GM10266 (cell line): ENCODE measurements around the gene NPAT.
A peak's percentile ranks its signal among the peaks of the same experiment; 100 is the strongest.

Source experiments
- DNase-seq: peaks from one replicate; pipeline ENCODE4 v3.0.0; 2012; ENCODE audit errors: extremely low spot score
- CTCF ChIP-seq: IDR thresholded peaks from 2 replicates; pipeline ENCODE4 v1.5.1; 2012; ENCODE audit warnings: mild to moderate bottlenecking, low read depth; ENCODE audit not compliant: control insufficient read depth, insufficient read depth; ENCODE audit errors: missing control alignments

The NPAT gene

DNA sequence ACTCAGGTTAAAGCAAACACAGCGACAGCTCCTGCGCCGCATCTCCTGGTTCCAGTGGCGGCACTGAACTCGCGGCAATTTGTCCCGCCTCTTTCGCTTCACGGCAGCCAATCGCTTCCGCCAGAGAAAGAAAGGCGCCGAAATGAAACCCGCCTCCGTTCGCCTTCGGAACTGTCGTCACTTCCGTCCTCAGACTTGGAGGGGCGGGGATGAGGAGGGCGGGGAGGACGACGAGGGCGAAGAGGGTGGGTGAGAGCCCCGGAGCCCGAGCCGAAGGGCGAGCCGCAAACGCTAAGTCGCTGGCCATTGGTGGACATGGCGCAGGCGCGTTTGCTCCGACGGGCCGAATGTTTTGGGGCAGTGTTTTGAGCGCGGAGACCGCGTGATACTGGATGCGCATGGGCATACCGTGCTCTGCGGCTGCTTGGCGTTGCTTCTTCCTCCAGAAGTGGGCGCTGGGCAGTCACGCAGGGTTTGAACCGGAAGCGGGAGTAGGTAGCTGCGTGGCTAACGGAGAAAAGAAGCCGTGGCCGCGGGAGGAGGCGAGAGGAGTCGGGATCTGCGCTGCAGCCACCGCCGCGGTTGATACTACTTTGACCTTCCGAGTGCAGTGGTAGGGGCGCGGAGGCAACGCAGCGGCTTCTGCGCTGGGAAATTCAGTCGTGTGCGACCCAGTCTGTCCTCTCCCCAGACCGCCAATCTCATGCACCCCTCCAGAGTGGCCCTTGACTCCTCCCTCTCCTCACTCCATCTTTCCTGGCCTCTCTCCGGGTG is at the start of gene NPAT, which contains the start of gene ATM:
TSS of gene NPAT (minus strand) at position 65 of the 774 bp plus-strand sequence. CDS start 102 bp downstream, outside the sequence.
TSS of gene ATM (plus strand) at position 494 of the 774 bp plus-strand sequence. CDS start 4,558 bp downstream, outside the sequence.
- peak; percentile 86 for DNase-seq
- TF ChIP-seq CTCF: peak; percentile 92

- DNase-seq: no peak
- TF ChIP-seq CTCF: no peak
These were observed 47.1 kb upstream of the NPAT start for GRCh38 chr11:108269583-108269982.

DNA sequence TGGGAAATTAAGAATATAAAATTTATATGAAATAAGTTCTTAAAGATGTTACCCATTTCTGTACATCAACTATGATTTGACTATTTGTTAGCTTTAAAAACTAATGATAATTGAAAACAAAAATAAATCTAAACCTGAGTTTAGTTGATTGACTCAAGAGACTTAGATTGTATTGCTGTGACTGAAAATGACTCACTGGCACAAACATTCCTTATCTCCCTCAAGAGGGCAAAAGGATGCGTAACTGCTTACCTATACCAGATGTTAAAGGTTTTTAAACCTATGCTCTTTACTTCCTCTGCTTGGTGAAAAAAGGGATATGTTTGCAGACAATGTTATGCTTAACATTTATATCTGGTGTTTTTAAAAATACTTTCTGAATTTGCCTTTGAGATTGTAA is 30.7 kb upstream of the NPAT start:
- no peak for DNase-seq

GRCh38 chr11:108246885-108247284 is 24.4 kb upstream of the NPAT start:
- no peak for TF ChIP-seq CTCF
- no peak for DNase-seq

More for the DNA sequence above, 30.7 kb upstream of the NPAT start:
- TF ChIP-seq CTCF: no peak

DNA sequence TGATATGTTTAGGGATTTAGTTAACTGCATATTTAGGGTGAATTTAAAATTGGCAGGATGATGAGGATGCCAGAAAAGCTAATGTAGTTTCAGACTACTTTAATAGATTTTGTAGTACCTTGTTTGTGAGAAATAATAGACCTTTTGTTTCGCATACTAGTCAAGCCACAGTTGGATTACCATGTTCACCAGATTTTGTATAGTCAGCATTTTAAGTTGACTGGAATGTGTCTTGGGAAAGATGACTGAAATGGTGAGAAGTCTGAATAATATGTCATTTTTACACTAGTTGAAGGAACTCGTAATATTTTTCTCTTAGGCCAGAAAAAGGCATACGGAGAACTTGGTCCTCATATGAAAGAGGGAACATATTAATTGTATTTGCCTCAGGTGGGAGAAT is 23.9 kb upstream of the NPAT start:
- TF ChIP-seq CTCF: no peak

DNA sequence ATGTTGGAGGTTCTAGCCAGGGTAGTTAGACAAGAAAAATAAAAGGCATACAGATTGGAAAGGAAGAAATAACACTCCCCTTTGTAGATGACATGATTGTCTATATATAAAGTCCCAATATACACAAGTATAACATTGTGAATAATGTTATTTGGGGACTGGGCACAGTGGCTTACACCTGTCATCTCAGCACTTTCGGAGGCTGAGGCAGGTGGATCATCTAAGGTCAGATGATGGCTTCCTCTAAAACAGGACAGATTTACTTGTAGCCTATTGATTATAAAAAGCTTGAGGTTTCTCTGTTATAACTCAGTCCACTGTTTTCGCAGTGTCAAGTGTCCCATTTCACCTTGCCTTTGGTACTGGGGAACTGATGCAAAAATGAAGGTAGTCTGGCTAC is 20.0 kb upstream of the NPAT start:
- no peak for TF ChIP-seq CTCF
- DNase-seq: no peak

More for the DNA sequence above, 23.9 kb upstream of the NPAT start:
- DNase-seq: no peak

GRCh38 chr11:108241330-108242037 is 19.0 kb upstream of the NPAT start:
- TF ChIP-seq CTCF: no peak
- no peak for DNase-seq
